ENCODE measurements around the gene CTSZ. TPM values are rescaled to one million over a fixed set of nuclear protein-coding genes. Genes with fewer than 3 reads are reported as not detected.

CTSZ gene
- total RNA-seq, 2 donors from 2014 or later = 117 to 152 TPM

DNA sequence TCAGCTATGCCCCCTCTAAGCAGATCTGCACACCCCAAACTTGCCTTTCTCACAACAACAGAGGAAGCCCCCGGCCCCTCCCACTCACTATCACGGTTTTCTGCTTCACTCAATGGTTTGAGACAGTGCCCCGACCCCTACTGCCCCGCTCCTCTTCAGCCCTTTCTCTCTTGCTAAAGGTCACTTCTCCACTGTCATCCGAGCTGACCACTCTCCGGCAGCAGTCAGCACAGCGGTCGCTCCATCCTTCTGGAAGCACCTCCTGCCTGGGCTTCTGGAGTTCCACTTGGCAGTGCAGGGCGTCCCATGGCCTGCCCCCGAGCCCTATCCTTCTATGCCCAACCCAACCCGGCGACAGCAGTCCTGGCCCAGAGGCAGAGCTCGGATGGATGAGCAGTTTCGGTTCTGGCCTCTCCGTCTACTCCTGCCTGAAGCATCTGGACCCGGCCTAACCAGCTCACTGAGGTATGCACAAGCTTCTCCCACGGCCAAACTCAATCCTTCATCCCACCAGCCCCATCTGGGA lies 4.1 kb downstream of the CTSZ start:
- TF ChIP-seq, protein P1, sequence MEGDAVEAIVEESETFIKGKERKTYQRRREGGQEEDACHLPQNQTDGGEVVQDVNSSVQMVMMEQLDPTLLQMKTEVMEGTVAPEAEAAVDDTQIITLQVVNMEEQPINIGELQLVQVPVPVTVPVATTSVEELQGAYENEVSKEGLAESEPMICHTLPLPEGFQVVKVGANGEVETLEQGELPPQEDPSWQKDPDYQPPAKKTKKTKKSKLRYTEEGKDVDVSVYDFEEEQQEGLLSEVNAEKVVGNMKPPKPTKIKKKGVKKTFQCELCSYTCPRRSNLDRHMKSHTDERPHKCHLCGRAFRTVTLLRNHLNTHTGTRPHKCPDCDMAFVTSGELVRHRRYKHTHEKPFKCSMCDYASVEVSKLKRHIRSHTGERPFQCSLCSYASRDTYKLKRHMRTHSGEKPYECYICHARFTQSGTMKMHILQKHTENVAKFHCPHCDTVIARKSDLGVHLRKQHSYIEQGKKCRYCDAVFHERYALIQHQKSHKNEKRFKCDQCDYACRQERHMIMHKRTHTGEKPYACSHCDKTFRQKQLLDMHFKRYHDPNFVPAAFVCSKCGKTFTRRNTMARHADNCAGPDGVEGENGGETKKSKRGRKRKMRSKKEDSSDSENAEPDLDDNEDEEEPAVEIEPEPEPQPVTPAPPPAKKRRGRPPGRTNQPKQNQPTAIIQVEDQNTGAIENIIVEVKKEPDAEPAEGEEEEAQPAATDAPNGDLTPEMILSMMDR (IDR thresholded peaks at IDR 0.05) = no peak
- DNase-seq (ENCODE audit: low spot score) = no peak
- Histone ChIP-seq H3K9me3 (no peaks in the 10 kb centered on the region), H3K27me3 (no peaks in the 10 kb centered on the region), H3K4me3 (no peak overlapping the region), H3K27ac (no peak overlapping the region), H3K36me3 (peaks cover 38% of the 10 kb centered on the region), H3K4me1 (peaks cover 0 to 47% of the 10 kb centered on the region in 2 donors)

DNA sequence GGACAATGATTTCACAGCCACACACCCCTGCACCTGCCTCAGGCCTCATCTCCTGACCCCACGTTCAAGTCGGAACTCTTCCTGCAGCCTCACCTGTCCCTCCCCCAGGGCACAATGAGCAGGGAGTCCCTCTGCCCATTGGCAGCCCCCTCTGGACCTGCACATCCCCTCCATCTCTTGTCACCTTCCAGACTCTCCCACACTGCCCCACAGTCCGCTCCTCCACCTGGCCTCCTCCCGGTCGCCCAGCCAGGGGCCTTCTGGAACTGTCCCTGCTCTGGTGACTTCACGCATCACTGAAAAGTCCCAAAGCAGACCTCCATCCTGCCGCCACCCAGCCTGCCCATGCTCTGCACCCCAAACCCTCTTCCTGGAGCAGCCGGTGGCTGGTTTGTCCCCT lies 4.7 kb downstream of the CTSZ start:
- peaks cover 44% of the 10 kb centered on the region for H3K36me3 ChIP-seq
- peaks cover 0 to 42% of the 10 kb centered on the region in 2 donors for H3K4me1 ChIP-seq
- no peak overlapping the region for H3K4me3 ChIP-seq
- TF ChIP-seq, protein P1 (IDR thresholded peaks at IDR 0.05) = no peak
- no peak overlapping the region for H3K27ac ChIP-seq
- no peaks in the 10 kb centered on the region for H3K9me3 ChIP-seq
- no peaks in the 10 kb centered on the region for H3K27me3 ChIP-seq
- DNase-seq (ENCODE audit: low spot score) = no peak

- DNase-seq (ENCODE audit: low spot score) = no peak
- Histone ChIP-seq H3K4me3 (no peak overlapping the region), H3K27me3 (no peaks in the 10 kb centered on the region), H3K9me3 (no peaks in the 10 kb centered on the region), H3K36me3 (peaks cover 51% of the 10 kb centered on the region), H3K4me1 (peaks cover 0 to 38% of the 10 kb centered on the region in 2 donors), H3K27ac (no peak overlapping the region)
- TF ChIP-seq, protein P1 (IDR thresholded peaks at IDR 0.05) = no peak
Observed at GRCh38 chr20:59001449-59002171, 5.4 kb downstream of the CTSZ start.

GRCh38 chr20:59001068-59001448 lies 6.0 kb downstream of the CTSZ start:
- H3K36me3 ChIP-seq = peaks cover 57% of the 10 kb centered on the region
- H3K4me3 ChIP-seq = no peak overlapping the region
- H3K27ac ChIP-seq = no peak overlapping the region
- DNase-seq (ENCODE audit: low spot score) = no peak
- TF ChIP-seq, protein P1 (IDR thresholded peaks at IDR 0.05) = no peak
- no peaks in the 10 kb centered on the region for H3K27me3 ChIP-seq
- H3K9me3 ChIP-seq = no peaks in the 10 kb centered on the region
- H3K4me1 ChIP-seq = peaks cover 0 to 33% of the 10 kb centered on the region in 2 donors

GRCh38 chr20:59000326-59000725 lies 6.7 kb downstream of the CTSZ start:
- Histone ChIP-seq H3K27me3 (no peaks in the 10 kb centered on the region), H3K4me3 (no peak overlapping the region), H3K36me3 (peaks cover 64% of the 10 kb centered on the region), H3K27ac (no peak overlapping the region), H3K9me3 (no peaks in the 10 kb centered on the region), H3K4me1 (peaks cover 0 to 27% of the 10 kb centered on the region in 2 donors)
- TF ChIP-seq, protein P1 (IDR thresholded peaks at IDR 0.05) = no peak
- DNase-seq (ENCODE audit: low spot score) = no peak
